Activated T-cell treated with anti-CD3 and anti-CD28 coated beads, Interleukin-2, amount 50 U/mL, for 72 hours (primary cell): Measurements from ENCODE around the gene NLGN4X. TPM values are rescaled to one million over a fixed set of nuclear protein-coding genes. Genes with fewer than 3 reads are reported as not detected.
"Not testable (repeated sequence)": the region's sequence is repeated elsewhere in the genome, so short reads cannot be mapped to it uniquely, and the experiment has no call there.

Experiments
- ATAC-seq, 2 donors: fragments of 150-1000 bp; cut with Tn5 transposase; replicated peaks in 1 of 2; 2 replicates each; pipeline ENCODE4 v1.10.0; 2021; ENCODE audit warnings: moderate library complexity in 2 of 2, mild to moderate bottlenecking in 1 of 2
- DNase-seq, 2 donors: peaks; one replicate each; pipeline ENCODE4 v3.0.0; 2021 to 2022; ENCODE audit warnings: mixed read lengths in 1 of 2
- H3K27ac Mint-ChIP-seq: one replicate; pipeline ENCODE4 v1.8.0; 2022; ENCODE audit warnings: mild to moderate bottlenecking, moderate library complexity, mixed read lengths
- H3K27me3 Mint-ChIP-seq: one replicate; pipeline ENCODE4 v1.8.0; 2022; ENCODE audit warnings: low read depth, mixed read lengths
- H3K36me3 Mint-ChIP-seq, 2 donors: one replicate each; pipeline ENCODE4 v1.8.0; 2022; ENCODE audit warnings: mixed read lengths in 2 of 2, mild to moderate bottlenecking in 1 of 2; ENCODE audit not compliant: insufficient read depth in 2 of 2
- H3K4me1 Mint-ChIP-seq: one replicate; pipeline ENCODE4 v1.8.0; 2022; ENCODE audit warnings: low read depth, mixed read lengths
- H3K4me3 Mint-ChIP-seq, 2 donors: one replicate each; pipeline ENCODE4 v1.8.0; 2022; ENCODE audit warnings: mild to moderate bottlenecking in 2 of 2, mixed read lengths in 2 of 2, moderate library complexity in 2 of 2
- H3K9me3 Mint-ChIP-seq, 2 donors: one replicate each; pipeline ENCODE4 v1.8.0; 2022; ENCODE audit warnings: mixed read lengths in 2 of 2
- total RNA-seq, 2 donors: library from RNA; stranded (reverse); gene quantifications; one replicate each; pipeline ENCODE4 v1.2.3, GENCODE V29; 2022

Gene NLGN4X
- total RNA-seq, 2 donors from 2014 or later, result 0.31 TPM; not detected in 1

DNA sequence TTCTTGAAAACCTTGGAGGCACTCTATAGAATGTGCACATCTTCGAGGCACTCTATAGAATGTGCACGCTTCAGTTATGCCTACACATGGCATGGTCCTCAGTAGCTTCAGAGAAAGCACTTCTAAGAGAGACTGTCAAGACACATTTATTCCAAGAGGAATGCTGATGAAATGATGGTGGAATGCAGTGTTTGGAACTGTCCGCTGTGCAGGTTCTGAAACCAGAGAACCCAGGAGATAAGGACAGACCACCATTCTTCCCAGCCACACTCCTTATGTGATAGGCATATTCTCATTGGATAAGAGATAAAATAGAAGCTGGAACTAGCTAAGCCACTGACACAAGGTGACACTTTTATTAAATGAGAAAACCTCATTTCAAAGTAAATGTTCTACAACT, 263.3 kb downstream of the NLGN4X start:
- no peaks in the 10 kb centered on the region for H3K36me3 Mint-ChIP-seq
- H3K9me3 Mint-ChIP-seq, result peaks cover 0 to 2% of the 10 kb centered on the region in 2 donors
- no peak for ATAC-seq

DNA sequence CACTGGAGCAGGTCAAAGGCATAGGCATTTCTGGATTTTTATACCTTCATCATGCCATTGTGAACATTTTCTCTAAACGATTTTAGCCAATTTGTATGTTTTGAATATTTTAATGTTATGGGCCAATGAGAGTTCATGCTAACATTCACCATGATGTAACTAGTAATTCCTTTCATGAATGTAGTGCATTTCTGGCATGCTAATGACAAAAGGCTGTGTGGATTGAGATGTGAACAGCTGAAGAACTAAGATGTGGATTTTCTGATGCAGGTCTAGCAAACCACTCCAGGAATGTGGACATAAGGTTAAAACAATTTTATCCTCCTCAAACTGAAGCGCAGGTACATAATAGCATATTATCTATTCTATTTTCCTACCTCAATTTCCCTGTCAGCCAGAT, 269.4 kb downstream of the NLGN4X start:
- Mint-ChIP-seq H3K36me3 (no peaks in the 10 kb centered on the region), H3K27me3 (no peaks in the 10 kb centered on the region), H3K4me1 (no peaks in the 10 kb centered on the region), H3K4me3 (no peak overlapping the region), H3K9me3 (peaks cover 0 to 3% of the 10 kb centered on the region in 2 donors), H3K27ac (no peak overlapping the region)
- DNase-seq (no peak), ATAC-seq (no peak)

More for the DNA sequence above, 263.3 kb downstream of the NLGN4X start:
- Mint-ChIP-seq H3K4me3 (no peak overlapping the region), H3K4me1 (no peaks in the 10 kb centered on the region), H3K27ac (no peak overlapping the region), H3K27me3 (no peaks in the 10 kb centered on the region)
- DNase-seq, result no peak

GRCh38 chrX:5958523-5958922, 270.1 kb downstream of the NLGN4X start:
- no peak for ATAC-seq
- no peak overlapping the region for H3K4me3 Mint-ChIP-seq

DNA sequence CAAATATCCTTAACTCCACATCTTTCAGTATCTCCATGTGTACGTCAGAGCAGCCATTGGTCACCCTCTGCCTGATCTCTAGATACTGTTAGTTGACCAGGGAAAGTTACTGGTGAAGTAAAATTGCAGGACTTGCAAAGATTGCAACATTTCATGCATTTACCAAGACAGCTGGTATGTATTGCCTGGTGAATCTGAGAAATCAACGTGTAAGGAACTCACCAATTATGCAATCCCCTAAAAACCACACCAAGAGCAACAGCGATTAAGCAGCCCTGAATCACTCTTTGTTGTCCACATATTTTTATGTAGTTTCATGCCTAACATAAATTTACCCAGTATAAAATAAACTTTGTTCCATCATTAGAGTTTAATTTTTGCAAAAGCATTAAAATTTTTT, 271.2 kb downstream of the NLGN4X start:
- Mint-ChIP-seq H3K9me3 (peaks cover 0 to 2% of the 10 kb centered on the region in 2 donors), H3K36me3 (no peaks in the 10 kb centered on the region), H3K27ac (no peak overlapping the region), H3K4me1 (no peaks in the 10 kb centered on the region), H3K27me3 (no peaks in the 10 kb centered on the region), H3K4me3 (no peak overlapping the region)
- no peak for ATAC-seq
- no peak for DNase-seq

More at GRCh38 chrX:5958523-5958922, 270.1 kb downstream of the NLGN4X start:
- DNase-seq, result no peak
- Mint-ChIP-seq H3K4me1 (no peaks in the 10 kb centered on the region), H3K27ac (no peak overlapping the region), H3K9me3 (peaks cover 0 to 2% of the 10 kb centered on the region in 2 donors), H3K27me3 (no peaks in the 10 kb centered on the region), H3K36me3 (no peaks in the 10 kb centered on the region)

GRCh38 chrX:5936438-5936837, 292.2 kb downstream of the NLGN4X start:
- Mint-ChIP-seq H3K9me3 (peaks cover 0 to 3% of the 10 kb centered on the region in 2 donors), H3K27ac (no peak overlapping the region), H3K36me3 (no peaks in the 10 kb centered on the region), H3K4me1 (no peaks in the 10 kb centered on the region), H3K27me3 (no peaks in the 10 kb centered on the region), H3K4me3 (no peak overlapping the region)
- DNase-seq (no peak), ATAC-seq (no peak)

DNA sequence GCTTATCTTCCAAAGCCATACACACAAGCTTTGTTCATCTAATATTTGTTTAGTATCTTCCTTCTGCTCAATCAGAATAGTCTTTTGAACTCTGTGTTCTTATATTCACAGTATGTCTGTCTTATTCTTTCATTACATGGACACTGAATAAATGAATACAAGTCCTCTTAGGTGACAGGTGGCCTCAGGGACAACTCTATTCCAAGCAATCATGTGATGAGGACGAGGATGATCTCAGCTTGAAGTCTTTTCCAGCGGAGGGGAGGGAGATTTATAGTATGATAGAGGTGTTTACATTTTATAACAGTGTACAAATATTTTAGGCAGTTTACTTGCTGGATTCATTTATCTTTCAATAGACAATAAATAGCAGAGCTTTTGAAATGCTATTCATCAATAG, 300.4 kb downstream of the NLGN4X start:
- ATAC-seq, result no peak
- Mint-ChIP-seq H3K27me3 (no peaks in the 10 kb centered on the region), H3K27ac (no peak overlapping the region), H3K36me3 (no peaks in the 10 kb centered on the region), H3K4me3 (no peak overlapping the region), H3K9me3 (peaks cover 0 to 1% of the 10 kb centered on the region in 2 donors), H3K4me1 (no peaks in the 10 kb centered on the region)
- no peak for DNase-seq

DNA sequence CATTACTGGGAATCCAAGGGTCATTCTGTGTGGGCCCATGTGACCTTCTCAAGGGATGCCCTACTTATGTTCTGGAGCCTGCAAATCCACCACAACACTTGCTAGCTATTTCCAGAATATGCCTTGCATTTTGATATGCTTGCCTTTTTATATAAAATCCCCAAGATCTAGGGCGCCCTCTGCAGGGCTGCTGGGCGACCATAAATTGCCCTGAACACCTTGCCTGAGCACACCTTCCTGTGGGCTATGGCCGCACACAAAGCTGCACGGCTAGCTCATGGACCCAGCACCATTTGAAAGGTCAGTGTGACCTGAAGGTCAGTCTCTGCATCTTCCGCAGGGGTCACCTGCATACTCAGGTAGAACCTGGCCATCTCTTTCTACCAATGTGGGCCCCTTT, 311.7 kb downstream of the NLGN4X start:
- no peaks in the 10 kb centered on the region for H3K36me3 Mint-ChIP-seq
- DNase-seq (peak in 1 of 2 donors; percentile 3), ATAC-seq (no peak)
- no peak overlapping the region for H3K27ac Mint-ChIP-seq
- H3K4me3 Mint-ChIP-seq, result no peak overlapping the region
- peaks cover 0 to 4% of the 10 kb centered on the region in 2 donors for H3K9me3 Mint-ChIP-seq
- no peaks in the 10 kb centered on the region for H3K4me1 Mint-ChIP-seq
- no peaks in the 10 kb centered on the region for H3K27me3 Mint-ChIP-seq

GRCh38 chrX:5915783-5916182, 312.9 kb downstream of the NLGN4X start:
- DNase-seq, result no peak
- no peak for ATAC-seq
- Mint-ChIP-seq H3K4me1 (no peaks in the 10 kb centered on the region), H3K27ac (no peak overlapping the region), H3K4me3 (no peak overlapping the region), H3K27me3 (no peaks in the 10 kb centered on the region), H3K36me3 (no peaks in the 10 kb centered on the region), H3K9me3 (peaks cover 0 to 6% of the 10 kb centered on the region in 2 donors)

DNA sequence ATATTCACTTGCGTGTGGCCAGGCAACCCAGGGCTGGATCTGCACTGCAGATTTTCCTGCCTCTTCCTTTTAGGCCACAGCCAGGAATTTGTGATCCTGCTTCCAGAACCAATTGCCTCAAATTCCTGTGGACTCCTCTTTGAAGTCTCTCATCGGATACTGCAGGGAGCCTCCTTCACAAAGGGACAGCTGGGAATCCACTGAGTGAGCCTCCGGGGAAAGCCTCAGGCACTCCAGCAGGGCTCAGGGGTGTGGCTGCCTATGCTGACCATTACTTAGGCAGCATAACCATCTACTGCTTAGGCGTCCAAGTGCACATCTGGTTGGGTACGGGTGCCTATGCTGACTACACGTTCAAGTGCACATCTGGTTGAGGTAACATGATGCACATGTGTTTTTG, 321.5 kb downstream of the NLGN4X start:
- no peak for ATAC-seq
- Mint-ChIP-seq H3K4me3 (no peak overlapping the region), H3K27me3 (no peaks in the 10 kb centered on the region), H3K9me3 (peaks cover 2% of the 10 kb centered on the region in 2 donors), H3K4me1 (no peaks in the 10 kb centered on the region), H3K36me3 (no peaks in the 10 kb centered on the region), H3K27ac (no peak overlapping the region)
- DNase-seq, result no peak

DNA sequence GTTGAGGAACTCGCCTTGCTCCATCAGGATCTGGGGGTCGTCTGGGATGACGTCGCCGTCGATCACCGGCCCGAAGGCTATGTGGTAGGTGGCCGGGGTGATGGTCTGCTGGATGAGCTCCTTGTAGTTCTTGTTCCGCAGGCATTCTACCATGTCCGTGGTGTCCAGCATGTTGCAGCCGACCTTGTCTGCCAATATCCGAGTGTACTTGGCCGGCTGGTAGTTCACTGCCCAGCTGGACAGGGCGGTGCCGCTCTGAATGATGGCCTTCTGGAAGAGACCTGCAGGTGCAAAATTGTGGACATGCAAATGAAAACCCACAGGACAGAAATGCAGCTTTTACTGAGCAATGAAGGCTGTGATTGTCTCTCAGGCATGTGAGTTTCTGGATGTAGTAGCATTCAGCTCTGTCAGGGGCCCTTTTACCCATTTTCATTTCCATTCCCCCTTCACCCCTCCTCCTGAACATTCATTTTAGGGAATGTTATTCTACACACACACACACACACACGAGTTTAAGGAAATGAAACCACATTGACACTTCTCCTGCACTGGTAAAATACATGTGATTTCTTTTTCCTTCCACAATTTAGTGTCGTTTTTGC, 325.0 kb downstream of the NLGN4X start:
- H3K27me3 Mint-ChIP-seq, H3K9me3 Mint-ChIP-seq, H3K36me3 Mint-ChIP-seq, H3K27ac Mint-ChIP-seq, H3K4me1 Mint-ChIP-seq, H3K4me3 Mint-ChIP-seq, DNase-seq, ATAC-seq: not testable (repeated sequence)

DNA sequence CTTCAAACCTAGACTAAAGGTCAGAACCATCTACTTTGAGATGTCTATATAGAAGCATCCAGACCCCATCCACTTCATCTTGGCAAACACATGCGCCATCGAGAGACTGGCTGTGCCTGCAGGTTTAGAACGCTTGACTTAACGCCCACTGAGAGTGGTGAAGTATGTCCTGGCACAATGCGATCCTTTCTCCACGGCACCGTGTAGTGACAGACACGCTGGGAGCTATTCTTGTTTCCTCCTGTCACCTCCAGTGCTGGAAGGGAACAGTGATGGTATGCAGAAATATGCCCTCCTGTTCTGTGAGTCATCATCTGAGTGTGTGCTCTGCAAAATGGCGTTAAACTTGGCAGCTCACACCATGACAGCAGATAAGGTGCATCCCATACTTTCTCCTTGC, 330.2 kb downstream of the NLGN4X start:
- Mint-ChIP-seq H3K27me3 (no peaks in the 10 kb centered on the region), H3K27ac (no peak overlapping the region), H3K9me3 (peaks cover 3 to 5% of the 10 kb centered on the region in 2 donors), H3K36me3 (no peaks in the 10 kb centered on the region), H3K4me1 (no peaks in the 10 kb centered on the region), H3K4me3 (no peak overlapping the region)
- no peak for DNase-seq
- no peak for ATAC-seq

DNA sequence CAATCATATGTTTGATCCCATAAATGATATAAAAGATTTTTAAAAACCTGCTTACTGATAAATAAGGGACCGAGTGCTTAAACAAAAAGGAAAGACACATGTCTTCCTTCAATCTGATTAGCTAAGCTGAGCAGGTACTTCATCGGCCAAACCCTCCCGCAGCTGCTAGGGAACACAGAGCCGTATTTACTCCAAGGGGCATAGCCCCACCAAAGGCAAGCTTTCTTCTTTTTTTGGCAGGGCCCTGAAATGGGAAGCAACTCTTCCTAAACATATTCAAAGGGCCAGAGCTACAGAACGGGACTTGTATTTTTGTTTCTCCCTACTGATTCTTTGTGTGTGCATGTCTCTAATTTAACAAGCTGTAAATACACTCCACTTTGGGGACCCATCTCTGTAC, 337.3 kb downstream of the NLGN4X start:
- Mint-ChIP-seq H3K4me1 (no peaks in the 10 kb centered on the region), H3K27me3 (no peaks in the 10 kb centered on the region), H3K27ac (no peak overlapping the region), H3K36me3 (no peaks in the 10 kb centered on the region), H3K4me3 (no peak overlapping the region), H3K9me3 (no peaks in the 10 kb centered on the region)
- DNase-seq, result no peak
- no peak for ATAC-seq

GRCh38 chrX:5876984-5877596, 351.6 kb downstream of the NLGN4X start:
- Mint-ChIP-seq H3K27me3 (no peaks in the 10 kb centered on the region), H3K36me3 (no peaks in the 10 kb centered on the region), H3K9me3 (peaks cover 0 to 2% of the 10 kb centered on the region in 2 donors), H3K27ac (no peak overlapping the region), H3K4me1 (no peaks in the 10 kb centered on the region), H3K4me3 (no peak overlapping the region)
- no peak for ATAC-seq
- no peak for DNase-seq

DNA sequence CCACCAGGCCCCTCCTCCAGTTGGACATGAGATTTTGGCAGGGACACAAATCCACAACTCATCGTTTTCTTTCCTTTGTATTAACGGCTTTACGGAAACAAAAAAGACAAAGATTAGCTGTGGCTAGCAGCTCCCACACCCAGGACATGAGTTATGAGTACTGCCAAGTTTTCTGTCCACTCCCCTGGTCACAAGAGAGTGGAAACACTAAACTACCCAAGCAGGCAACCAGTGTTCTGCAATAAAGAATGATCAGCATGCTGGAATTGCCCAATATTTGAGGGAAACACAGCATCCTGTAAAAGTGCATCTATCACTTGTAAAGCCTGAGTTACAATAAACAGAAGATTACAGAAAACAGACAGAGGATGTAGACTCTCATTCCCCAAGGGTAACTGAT, 358.4 kb downstream of the NLGN4X start:
- no peaks in the 10 kb centered on the region for H3K4me1 Mint-ChIP-seq
- H3K27ac Mint-ChIP-seq, result no peak overlapping the region
- peaks cover 3% of the 10 kb centered on the region in 2 donors for H3K9me3 Mint-ChIP-seq
- DNase-seq (no peak), ATAC-seq (no peak)
- H3K4me3 Mint-ChIP-seq, result no peak overlapping the region
- H3K27me3 Mint-ChIP-seq, result no peaks in the 10 kb centered on the region
- H3K36me3 Mint-ChIP-seq, result peaks cover 0 to 1% of the 10 kb centered on the region in 2 donors
